IMR-90 (cell line): ENCODE measurements around the gene SYTL3. TPM values are rescaled to one million over a fixed set of nuclear protein-coding genes. Genes with fewer than 3 reads are reported as not detected.

Experiments
- ATAC-seq: fragments of 200-7000 bp; cut with Tn5 transposase; 2 replicates; pipeline ENCODE4 v1.9.1; 2020; ENCODE audit warnings: low read depth, mild to moderate bottlenecking, moderate library complexity
- BruUV-seq: library from RNA; stranded (reverse); fragments of 400-500 nt; replicated peaks from 2 replicates; lab custom pipeline; 2021; lab: Mats Ljungman, UMichigan
- CTCF ChIA-PET: fragments of 300-600 bp; formaldehyde crosslinking; extraction: SDS; loops from one replicate; lab custom pipeline; 2021; ENCODE audit warnings: antibody characterized with exemption; lab: Yijun Ruan, JAX
- POLR2A ChIA-PET: fragments of 300-600 bp; sonication (Branson Sonifier 250); formaldehyde crosslinking; loops from one replicate; lab custom pipeline; 2022; ENCODE audit warnings: antibody characterized with exemption; ENCODE audit not compliant: unreplicated experiment; lab: Charles Lee
- DNase-seq: peaks from one replicate; pipeline ENCODE4 v3.0.0; 2013
- H2AFZ ChIP-seq: replicated peaks from 2 replicates; pipeline ENCODE3; 2013; ENCODE audit warnings: low read length, mild to moderate bottlenecking; ENCODE audit not compliant: poor library complexity
- H2AK5ac ChIP-seq: 2 replicates; pipeline ENCODE4 v1.6.1; 2013; ENCODE audit warnings: low read depth, low read length, inconsistent platforms
- H2AK9ac ChIP-seq: replicated peaks from 2 replicates; pipeline ENCODE3; 2013; ENCODE audit warnings: mild to moderate bottlenecking, low read depth, low read length, moderate library complexity; ENCODE audit not compliant: poor library complexity
- H2BK120ac ChIP-seq: 2 replicates; pipeline ENCODE4 v1.6.1; 2013; ENCODE audit warnings: low read depth, low read length, inconsistent platforms
- H2BK15ac ChIP-seq: 3 replicates; pipeline ENCODE4 v1.6.1; 2013; ENCODE audit warnings: low read depth, low read length, inconsistent platforms
- H2BK20ac ChIP-seq: 2 replicates; pipeline ENCODE4 v1.6.1; 2013; ENCODE audit warnings: low read depth, mild to moderate bottlenecking, inconsistent platforms, low read length, moderate library complexity
- H2BK5ac ChIP-seq: 2 replicates; pipeline ENCODE4 v1.6.1; 2013; ENCODE audit warnings: mild to moderate bottlenecking, low read depth, low read length, inconsistent platforms; ENCODE audit not compliant: poor library complexity, severe bottlenecking
- H3K14ac ChIP-seq: replicated peaks from 2 replicates; pipeline ENCODE4 v1.6.1; 2013; ENCODE audit warnings: low read depth, low read length, inconsistent platforms
- H3K18ac ChIP-seq: 2 replicates; pipeline ENCODE4 v1.6.1; 2013; ENCODE audit warnings: low read depth, low read length, control low read depth
- H3K23ac ChIP-seq: 2 replicates; pipeline ENCODE4 v1.6.1; 2013; ENCODE audit warnings: low read depth, low read length, inconsistent platforms
- H3K27ac ChIP-seq: 2 replicates; pipeline ENCODE4 v1.5.1; 2013; ENCODE audit warnings: mild to moderate bottlenecking, control low read depth, low read length; ENCODE audit not compliant: insufficient read depth
- H3K27me3 ChIP-seq: 2 replicates; pipeline ENCODE4 v1.6.1; 2013; ENCODE audit warnings: low read length; ENCODE audit not compliant: control insufficient read depth, insufficient read depth
- H3K36me3 ChIP-seq: 2 replicates; pipeline ENCODE4 v1.6.1; 2013; ENCODE audit warnings: low read length, mixed read lengths; ENCODE audit not compliant: control insufficient read depth, insufficient read depth
- H3K4ac ChIP-seq: 2 replicates; pipeline ENCODE4 v1.6.1; 2013; ENCODE audit warnings: low read depth, low read length, inconsistent platforms
- H3K4me1 ChIP-seq: 2 replicates; pipeline ENCODE4 v1.6.1; 2013; ENCODE audit warnings: low read length, mixed read lengths; ENCODE audit not compliant: control insufficient read depth, insufficient read depth
- H3K4me2 ChIP-seq: 2 replicates; pipeline ENCODE4 v1.6.1; 2013; ENCODE audit warnings: low read depth, mild to moderate bottlenecking, control low read depth, low read length, moderate library complexity
- H3K4me3 ChIP-seq: 2 replicates; pipeline ENCODE4 v1.5.1; 2013; ENCODE audit warnings: low read depth, mild to moderate bottlenecking, control low read depth, low read length, moderate library complexity; ENCODE audit not compliant: insufficient read depth
- H3K56ac ChIP-seq: 2 replicates; pipeline ENCODE4 v1.6.1; 2013; ENCODE audit warnings: low read length, inconsistent platforms; ENCODE audit not compliant: insufficient read depth; ENCODE audit errors: extremely low read depth
- H3K79me1 ChIP-seq, 2 experiments: 2 replicates each; pipeline ENCODE4 v1.6.1; 2013; ENCODE audit warnings: low read length in 2 of 2, inconsistent platforms in 1 of 2, low read depth in 1 of 2
- H3K9ac ChIP-seq: 2 replicates; pipeline ENCODE4 v1.6.1; 2013; ENCODE audit warnings: low read depth, low read length, control low read depth
- H3K9me1 ChIP-seq: 2 replicates; pipeline ENCODE4 v1.6.1; 2013; ENCODE audit warnings: low read length, inconsistent platforms; ENCODE audit not compliant: insufficient read depth
- H3K9me3 ChIP-seq: 2 replicates; pipeline ENCODE4 v1.6.1; 2013; ENCODE audit warnings: low read length; ENCODE audit not compliant: control insufficient read depth, insufficient read depth
- H4K20me1 ChIP-seq: 2 replicates; pipeline ENCODE4 v1.6.1; 2013; ENCODE audit warnings: low read length, inconsistent platforms; ENCODE audit not compliant: insufficient read depth
- H4K5ac ChIP-seq: 2 replicates; pipeline ENCODE4 v1.6.1; 2013; ENCODE audit warnings: mild to moderate bottlenecking, low read depth, low read length, control low read depth
- H4K8ac ChIP-seq, 2 experiments: 2 replicates each; pipeline ENCODE4 v1.6.1; 2013; ENCODE audit warnings: low read depth in 2 of 2, low read length in 2 of 2, control low read depth in 1 of 2, inconsistent platforms in 1 of 2
- H4K91ac ChIP-seq: 2 replicates; pipeline ENCODE4 v1.6.1; 2013; ENCODE audit warnings: low read depth, low read length, inconsistent platforms; ENCODE audit not compliant: insufficient read depth
- BHLHE40 ChIP-seq: fragments of 150-350 bp; IDR thresholded peaks from 2 replicates; pipeline ENCODE4 v1.6.1; 2016; ENCODE audit warnings: mild to moderate bottlenecking, low read depth, low read length
- CEBPB ChIP-seq: IDR thresholded peaks from 2 replicates; pipeline ENCODE4 v1.6.1; 2012; ENCODE audit warnings: low read depth, low read length, improper control_type of control experiment
- CHD1 ChIP-seq: IDR thresholded peaks from 2 replicates; pipeline ENCODE4 v1.6.1; 2012; ENCODE audit warnings: low read depth, low read length, improper control_type of control experiment
- FOS ChIP-seq: fragments of 150-350 bp; IDR thresholded peaks from 2 replicates; pipeline ENCODE4 v1.6.1; 2016; ENCODE audit warnings: low read depth, low read length
- MAFK ChIP-seq: IDR thresholded peaks from 2 replicates; pipeline ENCODE4 v1.6.1; 2012; ENCODE audit warnings: low read depth, low read length, improper control_type of control experiment
- MXI1 ChIP-seq: IDR thresholded peaks from 2 replicates; pipeline ENCODE4 v1.6.1; 2012; ENCODE audit warnings: low read depth, mild to moderate bottlenecking, low read length, moderate library complexity, borderline replicate concordance
- NFE2L2 ChIP-seq: fragments of 150-350 bp; IDR thresholded peaks from 2 replicates; pipeline ENCODE4 v1.6.1; 2016; ENCODE audit warnings: low read depth, mild to moderate bottlenecking, low read length
- POLR2A ChIP-seq: IDR thresholded peaks from 2 replicates; pipeline ENCODE4 v1.6.1; 2012; ENCODE audit warnings: mild to moderate bottlenecking, low read depth, low read length
- RAD21 ChIP-seq: IDR thresholded peaks from 2 replicates; pipeline ENCODE4 v1.6.1; 2012; ENCODE audit warnings: low read length, improper control_type of control experiment
- RCOR1 ChIP-seq: IDR thresholded peaks from 2 replicates; pipeline ENCODE4 v1.6.1; 2012; ENCODE audit warnings: mild to moderate bottlenecking, low read length, improper control_type of control experiment; ENCODE audit not compliant: insufficient replicate concordance
- RFX5 ChIP-seq: IDR thresholded peaks from 2 replicates; pipeline ENCODE4 v1.8.0; 2012; ENCODE audit warnings: low read depth, mild to moderate bottlenecking, low read length, moderate library complexity
- WGBS, 2 experiments: methylation state at CpG; one replicate each; pipeline versions ENCODE4 v1.1.5 to v1.1.7; 2013; ENCODE audit warnings: missing lambda C conversion rate in 2 of 2; ENCODE audit not compliant: insufficient read length in 1 of 2; ENCODE audit errors: extremely low coverage in 2 of 2; 5-methylcytosine and 5-hydroxymethylcytosine counted together
- dilution Hi-C: fragments of 300-500 bp; cut with HindIII; formaldehyde crosslinking; loops from one replicate; pipeline ENCODE4 v1.14.3; 2018; ENCODE audit warnings: low sequenced_read_pairs; ENCODE audit not compliant: unreplicated experiment
- in situ Hi-C: fragments of 300-500 bp; cut with MboI; formaldehyde crosslinking; loops from 3 replicates; pipeline ENCODE4 v1.14.3; 2019; ENCODE audit warnings: low sequenced_read_pairs, inconsistent platforms, mixed read lengths
- intact Hi-C: fragments of 100-400 bp; cut with micrococcal nuclease; formaldehyde crosslinking; loops from 2 replicates; pipeline ENCODE4 v1.10.0; 2022
- polyA plus RNA-seq, 3 experiments: library from polyadenylated mRNA; depleted of rRNA; stranded (reverse); fragments of >200 nt; gene quantifications; 2 replicates each; pipeline ENCODE4 v1.2.3, GENCODE V29; 2012; ENCODE audit warnings: low replicate concordance in 1 of 3
- total RNA-seq: library from RNA; depleted of rRNA; stranded (reverse); fragments of >200 nt; gene quantifications from 2 replicates; pipeline ENCODE4 v1.2.3, GENCODE V29; 2012
- TF ChIP-seq, protein P1 (sequence below): conservative IDR thresholded peaks from 2 replicates; pipeline ENCODE4 v1.5.1; 2012; ENCODE audit warnings: mild to moderate bottlenecking, low read depth, low read length, improper control_type of control experiment
- TF ChIP-seq, protein P2 (sequence below): fragments of 150-350 bp; IDR thresholded peaks from 2 replicates; pipeline ENCODE4 v1.6.1; 2016; ENCODE audit warnings: low read depth, mild to moderate bottlenecking, low read length, moderate library complexity, borderline replicate concordance

The SYTL3 gene
- total and polyA plus RNA-seq, 2 of the 4 experiments (the other 2 are of a cell fraction), result 2.9 to 4.3 TPM

DNA sequence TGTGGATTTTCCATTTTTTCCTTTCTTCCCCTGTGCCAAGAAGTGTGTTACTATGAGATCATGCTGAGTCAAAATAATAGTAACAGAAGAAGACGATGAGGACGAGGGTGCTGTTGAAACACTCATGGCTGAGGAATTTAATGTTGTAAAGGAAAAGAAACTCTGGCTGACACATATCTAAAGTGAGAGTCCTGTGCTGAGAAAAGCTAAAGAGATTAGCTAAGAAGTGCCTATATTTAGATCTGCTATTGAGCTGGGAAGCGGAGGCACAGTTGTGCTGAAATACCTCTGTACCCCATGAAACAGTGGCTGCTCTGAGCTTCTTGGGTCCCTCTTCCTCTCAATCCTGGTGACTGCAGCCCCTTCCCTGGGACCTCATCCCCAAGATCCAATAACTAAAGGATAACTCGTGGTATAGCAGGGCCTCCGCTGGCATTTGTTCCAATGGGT lies 1.1 kb upstream of the SYTL3 start:
- H3K18ac ChIP-seq, result peak overlapping the region; percentile 86
- H3K4ac ChIP-seq, result peak overlapping the region; percentile 96
- no peaks in the 10 kb centered on the region for H4K20me1 ChIP-seq
- peaks cover 16% of the 10 kb centered on the region for H3K9me1 ChIP-seq
- peak overlapping the region; percentile 60; the same call in 1 of the 2 replicates for H3K56ac ChIP-seq
- peak overlapping the region; percentile 96; the same call in 1 of the 2 replicates for H2AK5ac ChIP-seq
- ChIA-PET CTCF (interaction anchor here (1.3 kb wide), 1 partner anchor 43 kb away, joined by 4 read pairs; no protein-coding TSS in a partner anchor), POLR2A (no interaction called here)
- peak overlapping the region; percentile 91 for H3K14ac ChIP-seq
- no peak overlapping the region for H2AFZ ChIP-seq
- H4K5ac ChIP-seq, result peak overlapping the region; percentile 50
- peak overlapping the region; percentile 67 for H3K23ac ChIP-seq
- H3K27me3 ChIP-seq, result no peaks in the 10 kb centered on the region
- dilution Hi-C loops, result no loop called here
- peak overlapping the region; percentile 53 to 83; a peak in 2 of 4 replicates for H4K8ac ChIP-seq
- no peak overlapping the region for H2AK9ac ChIP-seq
- no TSS peak for BruUV-seq
- H3K9me3 ChIP-seq, result no peaks in the 10 kb centered on the region
- DNase-seq (peak; percentile 96), ATAC-seq (peak; percentile 27)
- no peak overlapping the region for H3K4me3 ChIP-seq
- peak overlapping the region; percentile 94 for H3K27ac ChIP-seq
- peak overlapping the region; percentile 63 for H3K9ac ChIP-seq
- TF ChIP-seq MXI1 (no peak), FOS (peak; percentile 88), CEBPB (peak; percentile 77), BHLHE40 (peak; percentile 72), RAD21 (no peak), RFX5 (no peak), MAFK (peak; percentile 55; the same call in 1 of the 2 replicates), POLR2A (peak; percentile 67), CHD1 (no peak), RCOR1 (no peak), NFE2L2 (0 out of 2 replicates have a peak, but pooled peaks have one; percentile 21)
- TF ChIP-seq, protein P1, sequence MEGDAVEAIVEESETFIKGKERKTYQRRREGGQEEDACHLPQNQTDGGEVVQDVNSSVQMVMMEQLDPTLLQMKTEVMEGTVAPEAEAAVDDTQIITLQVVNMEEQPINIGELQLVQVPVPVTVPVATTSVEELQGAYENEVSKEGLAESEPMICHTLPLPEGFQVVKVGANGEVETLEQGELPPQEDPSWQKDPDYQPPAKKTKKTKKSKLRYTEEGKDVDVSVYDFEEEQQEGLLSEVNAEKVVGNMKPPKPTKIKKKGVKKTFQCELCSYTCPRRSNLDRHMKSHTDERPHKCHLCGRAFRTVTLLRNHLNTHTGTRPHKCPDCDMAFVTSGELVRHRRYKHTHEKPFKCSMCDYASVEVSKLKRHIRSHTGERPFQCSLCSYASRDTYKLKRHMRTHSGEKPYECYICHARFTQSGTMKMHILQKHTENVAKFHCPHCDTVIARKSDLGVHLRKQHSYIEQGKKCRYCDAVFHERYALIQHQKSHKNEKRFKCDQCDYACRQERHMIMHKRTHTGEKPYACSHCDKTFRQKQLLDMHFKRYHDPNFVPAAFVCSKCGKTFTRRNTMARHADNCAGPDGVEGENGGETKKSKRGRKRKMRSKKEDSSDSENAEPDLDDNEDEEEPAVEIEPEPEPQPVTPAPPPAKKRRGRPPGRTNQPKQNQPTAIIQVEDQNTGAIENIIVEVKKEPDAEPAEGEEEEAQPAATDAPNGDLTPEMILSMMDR, result no peak
- TF ChIP-seq, protein P2, sequence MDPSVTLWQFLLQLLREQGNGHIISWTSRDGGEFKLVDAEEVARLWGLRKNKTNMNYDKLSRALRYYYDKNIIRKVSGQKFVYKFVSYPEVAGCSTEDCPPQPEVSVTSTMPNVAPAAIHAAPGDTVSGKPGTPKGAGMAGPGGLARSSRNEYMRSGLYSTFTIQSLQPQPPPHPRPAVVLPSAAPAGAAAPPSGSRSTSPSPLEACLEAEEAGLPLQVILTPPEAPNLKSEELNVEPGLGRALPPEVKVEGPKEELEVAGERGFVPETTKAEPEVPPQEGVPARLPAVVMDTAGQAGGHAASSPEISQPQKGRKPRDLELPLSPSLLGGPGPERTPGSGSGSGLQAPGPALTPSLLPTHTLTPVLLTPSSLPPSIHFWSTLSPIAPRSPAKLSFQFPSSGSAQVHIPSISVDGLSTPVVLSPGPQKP, result no peak
- H2BK15ac ChIP-seq, result peak overlapping the region; percentile 88; the same call in 2 of the 3 replicates
- H3K36me3 ChIP-seq, result no peaks in the 10 kb centered on the region
- in situ Hi-C loops, result loop anchor here (25.0 kb wide), 1 partner anchor 1064 kb away; no protein-coding TSS in a partner anchor
- H3K79me1 ChIP-seq, result peaks cover 0 to 30% of the 10 kb centered on the region in 2 experiments; a peak in 2 of 4 replicates
- H2BK120ac ChIP-seq, result peak overlapping the region; percentile 94
- peak overlapping the region; percentile 68 for H3K4me2 ChIP-seq
- H2BK20ac ChIP-seq, result peak overlapping the region; percentile 89
- H2BK5ac ChIP-seq, result peak overlapping the region; percentile 75
- intact Hi-C loops, result no loop called here
- WGBS, 2 experiments, result 0% methylated on average over 1 of the region's 5 CpGs; no CpG with 5 or more reads in 1 of the 2 experiments
- peaks cover 23% of the 10 kb centered on the region for H3K4me1 ChIP-seq
- peak overlapping the region; percentile 90 for H4K91ac ChIP-seq
